BJ (cell line): ENCODE data around the gene NUP54. TPM values are rescaled to one million over a fixed set of nuclear protein-coding genes. Genes with fewer than 3 reads are reported as not detected.
A peak's percentile ranks its signal among the peaks of the same experiment; 100 is the strongest.

ENCODE experiments used
- CTCF ChIA-PET: fragments of 350-600 bp; formaldehyde crosslinking; extraction: SDS; loops from one replicate; lab custom pipeline; 2021; ENCODE audit warnings: antibody characterized with exemption, inconsistent platforms; lab: Yijun Ruan, JAX
- POLR2A ChIA-PET: fragments of 300-600 bp; sonication (Branson Sonifier 250); formaldehyde crosslinking; extraction: SDS; loops from one replicate; lab custom pipeline; 2021; ENCODE audit warnings: antibody characterized with exemption; lab: Charles Lee
- DNase-seq: peaks from one replicate; pipeline ENCODE4 v3.0.0-alpha.2; 2011; ENCODE audit warnings: low read depth
- H3K27me3 ChIP-seq: 2 replicates; pipeline ENCODE4 v1.6.0; 2011; ENCODE audit warnings: low read length; ENCODE audit not compliant: control insufficient read depth, insufficient read depth
- H3K36me3 ChIP-seq: 2 replicates; pipeline ENCODE4 v1.5.1; 2011; ENCODE audit warnings: low read length; ENCODE audit not compliant: control insufficient read depth, insufficient read depth
- H3K4me3 ChIP-seq: 2 replicates; pipeline ENCODE4 v1.5.1; 2011; ENCODE audit warnings: low read depth, mild to moderate bottlenecking, control low read depth, low read length
- CTCF ChIP-seq: IDR thresholded peaks from 2 replicates; pipeline ENCODE4 v1.5.1; 2011; ENCODE audit warnings: low read depth, mild to moderate bottlenecking, control low read depth, inconsistent platforms, low read length, moderate library complexity; ENCODE audit not compliant: insufficient read depth
- polyA minus RNA-seq: library from RNA; depleted of rRNA, polyadenylated mRNA; stranded (reverse); fragments of >200 nt; gene quantifications from 2 replicates; pipeline ENCODE4 v1.2.3, GENCODE V29; 2011; rRNA and poly(A)+ RNA removed
- polyA plus RNA-seq: library from polyadenylated mRNA; depleted of rRNA; stranded (reverse); fragments of >200 nt; gene quantifications from 2 replicates; pipeline ENCODE4 v1.2.3, GENCODE V29; 2011; rRNA removed

NUP54 gene
- polyA plus RNA-seq (19.4 and 38.9 TPM in 2 replicates), polyA minus RNA-seq (29.6 and 34.0 TPM in 2 replicates)

- TF ChIP-seq CTCF = no peak
- DNase-seq = peak; percentile 73
- Histone ChIP-seq H3K4me3 (peak within 1 kb of the TSS; percentile 89), H3K36me3 (no peaks in the 10 kb centered on the region), H3K27me3 (no peaks in the 10 kb centered on the region)
- ChIA-PET POLR2A (no interaction called here), CTCF (interaction anchor here (0.6 to 1.6 kb wide), 2 partner anchors 230 to 1825 kb away, joined by 3 read pairs; no protein-coding TSS in a partner anchor)
Observed at GRCh38 chr4:76148142-76148865, at the start of gene NUP54. TSS of gene NUP54 (minus strand) at chr4:76148397. CDS start at chr4:76148374, 23 bp downstream.

GRCh38 chr4:76197031-76197743, 49.0 kb upstream of the NUP54 start:
- ChIA-PET POLR2A (interaction anchor here (0.6 kb wide), 1 partner anchor 752 kb away, joined by 3 read pairs; the partner anchor contains the start of gene SEPTIN11), CTCF (interaction anchor here (1.3 to 2.2 kb wide), 3 partner anchors 11 to 17 kb away, joined by 4 to 6 read pairs (median 5); partner anchors contain the start of gene SCARB2)
- H3K36me3 ChIP-seq = peaks cover 3% of the 10 kb centered on the region
- no peaks in the 10 kb centered on the region for H3K27me3 ChIP-seq
- no peak for DNase-seq
- no peak overlapping the region for H3K4me3 ChIP-seq
- TF ChIP-seq CTCF = no peak

GRCh38 chr4:76196376-76196775, 48.2 kb upstream of the NUP54 start:
- ChIA-PET POLR2A (no interaction called here), CTCF (interaction anchor here (1.3 to 1.6 kb wide), 2 partner anchors 12 to 17 kb away, joined by 4 to 5 read pairs; no protein-coding TSS in a partner anchor)
- Histone ChIP-seq H3K36me3 (peaks cover 5% of the 10 kb centered on the region), H3K4me3 (no peak overlapping the region), H3K27me3 (no peaks in the 10 kb centered on the region)
- no peak for DNase-seq
- TF ChIP-seq CTCF = no peak

GRCh38 chr4:76195326-76195725, 47.1 kb upstream of the NUP54 start:
- DNase-seq = no peak
- Histone ChIP-seq H3K27me3 (no peaks in the 10 kb centered on the region), H3K36me3 (peaks cover 5% of the 10 kb centered on the region), H3K4me3 (no peak overlapping the region)
- ChIA-PET POLR2A (no interaction called here), CTCF (no interaction called here)
- TF ChIP-seq CTCF = no peak

GRCh38 chr4:76194325-76194724, 46.1 kb upstream of the NUP54 start:
- H3K27me3 ChIP-seq = no peaks in the 10 kb centered on the region
- H3K4me3 ChIP-seq = no peak overlapping the region
- POLR2A ChIA-PET = no interaction called here
- H3K36me3 ChIP-seq = peaks cover 5% of the 10 kb centered on the region
- DNase-seq = peak; percentile 86
- CTCF ChIA-PET = interaction anchor here (0.7 to 5.3 kb wide), 2 partner anchors 15 to 75 kb away, joined by 4 to 34 read pairs; no protein-coding TSS in a partner anchor
- TF ChIP-seq CTCF = no peak
